Ectodermal cell (in vitro differentiated cells): ENCODE results near the gene TNIK.

Experiments
- H3K27ac ChIP-seq: 2 replicates; pipeline ENCODE4 v1.7.0; 2013; ENCODE audit warnings: mild to moderate bottlenecking, low read depth, low read length; ENCODE audit not compliant: insufficient read depth, poor library complexity, severe bottlenecking
- H3K27me3 ChIP-seq: 2 replicates; pipeline ENCODE4 v1.7.0; 2013; ENCODE audit warnings: mild to moderate bottlenecking, low read length; ENCODE audit not compliant: insufficient read depth, control insufficient read depth, poor library complexity, severe bottlenecking
- H3K36me3 ChIP-seq: one replicate; pipeline ENCODE4 v1.7.0; 2013; ENCODE audit warnings: low read length; ENCODE audit not compliant: control insufficient read depth, insufficient read depth
- H3K4me1 ChIP-seq: one replicate; pipeline ENCODE4 v1.7.0; 2013; ENCODE audit warnings: low read length; ENCODE audit not compliant: control insufficient read depth, insufficient read depth
- H3K4me3 ChIP-seq: 2 replicates; pipeline ENCODE4 v1.7.0; 2013; ENCODE audit warnings: low read depth, low read length, control low read depth; ENCODE audit not compliant: insufficient read depth
- H3K9me3 ChIP-seq: 2 replicates; pipeline ENCODE4 v1.7.0; 2013; ENCODE audit warnings: mild to moderate bottlenecking, low read length, moderate library complexity; ENCODE audit not compliant: control insufficient read depth
- WGBS, 2 experiments: methylation state at CpG; one replicate each; pipeline ENCODE4 v1.1.7; 2013; ENCODE audit warnings: missing lambda C conversion rate in 2 of 2; 5-methylcytosine and 5-hydroxymethylcytosine counted together

Gene TNIK

GRCh38 chr3:171028779-171029232, 431.4 kb downstream of the TNIK start:
- Histone ChIP-seq H3K27me3 (peaks cover 20% of the 10 kb centered on the region), H3K9me3 (no peaks in the 10 kb centered on the region), H3K27ac (no peak overlapping the region), H3K36me3 (no peaks in the 10 kb centered on the region), H3K4me3 (no peak overlapping the region), H3K4me1 (no peaks in the 10 kb centered on the region)
- 84 to 86% methylated on average over 7 to 8 of the region's 8 CpGs for WGBS, 2 experiments

DNA sequence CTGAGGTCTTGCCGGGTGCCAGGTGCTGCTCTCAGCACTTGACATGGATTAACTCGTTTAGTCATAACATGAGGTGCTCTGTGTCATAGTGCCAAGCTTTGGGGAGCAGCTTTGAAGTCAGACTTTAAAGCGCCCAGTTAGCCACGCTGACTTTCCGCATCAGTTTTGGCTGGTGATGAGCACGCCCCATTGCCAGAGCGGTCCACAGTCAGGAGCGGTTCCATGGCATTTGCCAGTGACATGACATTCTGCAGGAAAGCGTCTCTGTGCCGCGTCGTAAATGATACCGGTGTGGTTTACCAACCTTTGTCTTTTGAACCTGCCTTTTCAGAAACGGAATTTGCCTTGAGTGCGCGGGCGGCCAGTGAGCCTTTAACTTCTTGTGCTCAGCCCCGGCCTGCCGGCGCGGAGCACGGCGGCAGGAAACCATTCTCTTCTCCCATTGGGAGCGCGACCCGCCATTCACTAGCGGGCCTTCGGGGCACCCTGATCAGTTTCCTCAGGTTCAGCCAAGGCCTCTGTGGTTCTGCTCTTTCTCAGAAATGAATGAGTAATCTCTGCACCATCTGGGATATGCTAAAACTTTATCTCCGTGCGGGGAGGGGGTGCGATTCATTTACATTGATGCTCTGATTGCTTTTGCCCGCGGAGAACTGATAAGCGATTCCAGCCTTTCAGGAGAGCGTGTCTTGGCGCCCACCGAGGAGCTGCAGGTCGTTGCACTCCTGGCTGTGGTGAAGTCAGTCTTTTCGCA, 432.0 kb downstream of the TNIK start:
- Histone ChIP-seq H3K27me3 (peaks cover 20% of the 10 kb centered on the region), H3K27ac (no peak overlapping the region), H3K36me3 (no peaks in the 10 kb centered on the region)

GRCh38 chr3:171026597-171027293, 433.5 kb downstream of the TNIK start, which contains the start of gene SLC2A2:
SLC2A2 (minus strand) TSS chr3:171026720; CDS start chr3:171026670, 50 bp downstream.
- no peak within 1 kb of the TSS for H3K27ac ChIP-seq
- 89 to 91% methylated on average over 4 of the region's 4 CpGs for WGBS, 2 experiments
- H3K4me3 ChIP-seq, result no peak within 1 kb of the TSS
- peaks cover 20% of the 10 kb centered on the region for H3K27me3 ChIP-seq
- H3K9me3 ChIP-seq, result no peaks in the 10 kb centered on the region
- no peaks in the 10 kb centered on the region for H3K4me1 ChIP-seq
- H3K36me3 ChIP-seq, result no peaks in the 10 kb centered on the region

More for the DNA sequence above, 432.0 kb downstream of the TNIK start:
- Histone ChIP-seq H3K9me3 (no peaks in the 10 kb centered on the region), H3K4me1 (no peaks in the 10 kb centered on the region), H3K4me3 (no peak overlapping the region)
- WGBS, 2 experiments, result 63 to 71% methylated on average over 39 of the region's 39 CpGs

- Histone ChIP-seq H3K9me3 (no peaks in the 10 kb centered on the region), H3K36me3 (no peaks in the 10 kb centered on the region), H3K27ac (no peak overlapping the region), H3K27me3 (peaks cover 15% of the 10 kb centered on the region), H3K4me1 (no peaks in the 10 kb centered on the region), H3K4me3 (no peak overlapping the region)
Measured at GRCh38 chr3:171023566-171023965, 436.6 kb downstream of the TNIK start.

DNA sequence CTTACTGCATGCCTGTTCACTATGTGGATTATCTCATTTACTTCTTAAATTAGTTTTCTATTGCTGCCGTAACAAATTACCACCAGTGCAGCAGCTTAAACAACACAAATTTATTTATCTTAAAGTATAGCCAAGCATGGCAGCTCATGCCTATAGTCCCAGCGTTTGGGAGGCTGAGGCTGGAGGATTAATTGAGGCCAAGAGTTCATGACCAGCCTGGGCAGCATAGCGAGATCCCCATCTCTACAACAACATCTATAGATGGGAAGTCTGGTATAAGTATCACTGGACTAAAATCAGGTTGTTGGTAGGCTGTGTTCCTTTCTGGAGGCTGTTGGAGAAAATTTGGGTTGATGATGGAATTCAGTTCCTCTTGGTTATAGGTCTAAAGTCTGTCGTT, 438.8 kb downstream of the TNIK start:
- Histone ChIP-seq H3K4me1 (no peaks in the 10 kb centered on the region), H3K36me3 (no peaks in the 10 kb centered on the region), H3K9me3 (no peaks in the 10 kb centered on the region), H3K4me3 (no peak overlapping the region), H3K27me3 (no peaks in the 10 kb centered on the region), H3K27ac (no peak overlapping the region)
- WGBS, 2 experiments, result 87 to 100% methylated on average over 3 to 4 of the region's 4 CpGs

DNA sequence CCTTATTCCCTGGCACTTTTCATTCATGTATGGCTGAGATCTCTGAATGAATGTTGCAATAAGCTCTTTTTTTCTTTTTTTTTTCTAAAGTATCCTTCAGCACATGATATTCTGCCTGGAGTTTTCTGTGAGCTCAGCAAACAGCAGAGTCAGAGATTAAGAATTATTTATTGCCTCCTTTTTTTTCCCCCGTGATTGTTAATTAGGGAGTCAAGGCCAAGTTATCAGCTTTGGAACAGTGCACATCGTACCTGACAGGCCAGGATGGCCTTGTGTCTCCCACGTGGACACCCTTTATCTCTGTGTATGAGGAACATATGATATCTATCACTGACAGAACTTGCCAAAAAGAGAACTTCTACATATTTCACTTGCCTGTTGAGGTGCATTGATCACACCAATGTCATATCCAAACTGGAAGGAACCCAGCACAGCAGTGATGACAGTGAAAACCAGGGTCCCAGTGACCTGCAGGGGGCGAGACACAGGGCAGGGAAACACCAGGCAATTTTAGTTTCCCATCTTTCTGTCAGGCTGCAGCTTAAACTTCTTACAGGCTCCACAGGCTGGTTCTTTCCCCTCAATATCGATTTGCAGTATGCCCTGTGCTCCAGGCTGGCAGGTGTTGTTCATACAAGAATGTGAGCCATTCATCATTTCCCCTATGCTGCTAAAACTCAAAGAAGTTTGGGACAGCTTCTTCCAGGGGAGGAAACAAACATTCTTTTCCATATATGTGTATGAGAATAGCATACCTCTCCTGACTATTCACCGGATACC, 441.9 kb downstream of the TNIK start:
- WGBS, 2 experiments, result 65 to 75% methylated on average over 3 to 5 of the region's 6 CpGs
- no peaks in the 10 kb centered on the region for H3K36me3 ChIP-seq
- H3K27me3 ChIP-seq, result no peaks in the 10 kb centered on the region
- H3K4me3 ChIP-seq, result no peak overlapping the region
- H3K9me3 ChIP-seq, result no peaks in the 10 kb centered on the region
- no peaks in the 10 kb centered on the region for H3K4me1 ChIP-seq
- H3K27ac ChIP-seq, result no peak overlapping the region

DNA sequence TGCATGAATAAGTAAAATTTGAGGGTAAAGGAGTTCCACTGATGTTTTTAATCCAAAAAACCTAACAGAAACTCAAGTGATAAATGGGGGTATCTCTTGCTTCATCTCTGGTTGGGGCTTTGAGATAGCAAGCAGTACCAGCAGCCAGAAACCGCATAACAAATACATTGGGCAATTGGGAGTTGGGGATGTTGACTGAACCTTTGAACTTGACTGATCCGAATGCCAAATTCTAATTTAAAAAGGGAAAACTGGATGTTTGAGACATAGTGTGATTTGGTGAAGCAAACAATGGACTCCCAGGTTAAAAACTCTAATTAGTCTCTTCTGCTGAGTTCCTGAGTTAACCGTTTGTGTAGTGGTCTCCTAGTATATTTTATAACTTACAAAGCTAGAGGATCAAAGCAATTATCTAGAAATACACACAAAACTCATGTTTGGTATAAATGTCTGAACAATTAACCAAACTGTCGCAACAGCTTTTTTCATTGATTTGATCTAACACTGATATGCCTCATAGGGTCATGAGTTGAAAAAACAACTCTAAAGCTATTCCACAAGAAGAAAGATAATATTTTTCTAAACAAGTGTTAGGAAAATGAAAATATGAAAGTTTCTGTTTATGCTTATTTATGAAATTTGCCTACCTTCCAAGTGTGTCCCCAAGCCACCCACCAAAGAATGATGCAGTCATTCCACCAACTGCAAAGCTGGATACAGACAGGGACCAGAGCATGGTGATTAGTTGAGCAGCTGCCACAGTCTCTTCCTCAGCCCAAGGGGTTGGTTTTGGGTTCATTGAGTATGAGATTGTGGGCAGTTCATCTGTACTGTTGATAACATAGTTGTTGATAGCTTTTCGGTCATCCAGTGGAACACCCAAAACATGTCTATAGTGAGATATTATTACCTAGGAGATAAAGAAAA, 446.1 kb downstream of the TNIK start:
- Histone ChIP-seq H3K4me1 (no peaks in the 10 kb centered on the region), H3K4me3 (no peak overlapping the region), H3K27ac (no peak overlapping the region), H3K9me3 (no peaks in the 10 kb centered on the region), H3K27me3 (no peaks in the 10 kb centered on the region), H3K36me3 (no peaks in the 10 kb centered on the region)
- 92 to 95% methylated on average over 3 to 5 of the region's 5 CpGs for WGBS, 2 experiments

GRCh38 chr3:171011873-171012336, 448.3 kb downstream of the TNIK start:
- no peak overlapping the region for H3K27ac ChIP-seq
- no peak overlapping the region for H3K4me3 ChIP-seq
- H3K27me3 ChIP-seq, result no peaks in the 10 kb centered on the region
- H3K36me3 ChIP-seq, result no peaks in the 10 kb centered on the region
- WGBS, 2 experiments, result 98 to 100% methylated on average over 4 of the region's 4 CpGs
- H3K9me3 ChIP-seq, result no peaks in the 10 kb centered on the region
- H3K4me1 ChIP-seq, result no peaks in the 10 kb centered on the region
